Body of pancreas (tissue), 4 donors: Measurements from ENCODE around the gene FIGN. TPM values are rescaled to one million over a fixed set of nuclear protein-coding genes. Genes with fewer than 3 reads are reported as not detected.

Source experiments
- ATAC-seq: fragments of 150-250 bp; one replicate; pipeline ENCODE4 v1.9.1; 2016
- DNase-seq, 4 donors: peaks; one replicate each; pipeline ENCODE4 v3.0.0-alpha.2; 2019
- H3K27ac ChIP-seq, 4 donors: fragments of 200-600 bp; sonication (generic); 1 replicate in 3 of 4; 2 replicates in 1 of 4; pipeline versions ENCODE4 v1.5.1 to v1.6.1; 2016 to 2019; ENCODE audit warnings: mild to moderate bottlenecking in 1 of 4, mixed read lengths in 1 of 4, moderate library complexity in 1 of 4
- H3K27me3 ChIP-seq, 2 donors: fragments of 200-600 bp; sonication (generic); one replicate each; pipeline ENCODE4 v1.6.0; 2016; ENCODE audit warnings: mild to moderate bottlenecking in 1 of 2
- H3K36me3 ChIP-seq, 2 donors: fragments of 200-600 bp; sonication (generic); replicated peaks in 1 of 2; 2 replicates each; pipeline ENCODE4 v1.5.1; 2016; ENCODE audit warnings: low read depth in 2 of 2; ENCODE audit not compliant: insufficient read depth in 1 of 2
- H3K4me1 ChIP-seq: fragments of 200-600 bp; sonication (generic); one replicate; pipeline ENCODE4 v1.6.0; 2016
- H3K4me3 ChIP-seq, 2 donors: fragments of 200-600 bp; sonication (generic); 1 replicate in 1 of 2; 2 replicates in 1 of 2; pipeline ENCODE4 v1.5.1; 2016 to 2019
- H3K9me3 ChIP-seq, 3 donors: fragments of 200-600 bp; sonication (generic); 1 replicate in 2 of 3; 2 replicates in 1 of 3; pipeline ENCODE4 v1.5.1; 2016
- CTCF ChIP-seq, 7 experiments: fragments of 450-650 bp in 4 of 7; fragments of 200-600 bp in 3 of 7; sonication (generic) in 3 of 7; IDR thresholded peaks; one replicate each; pipeline ENCODE4 v1.5.1; 2016 to 2019; ENCODE audit warnings: antibody characterized with exemption in 7 of 7
- POLR2A ChIP-seq, 3 donors: fragments of 450-650 bp; IDR thresholded peaks; one replicate each; pipeline ENCODE4 v1.6.1; 2016; ENCODE audit warnings: antibody characterized with exemption in 3 of 3, mild to moderate bottlenecking in 2 of 3
- WGBS, 2 donors: methylation state at CpG; one replicate each; pipeline ENCODE4 v1.1.5; 2017; 5-methylcytosine and 5-hydroxymethylcytosine counted together
- intact Hi-C: fragments of 100-400 bp; cut with DNase I; formaldehyde crosslinking; loops from one replicate; pipeline ENCODE4 v1.15.1; 2023
- total RNA-seq, 2 donors: library from RNA; depleted of rRNA; stranded (reverse); fragments of >200 nt; gene quantifications; one replicate each; pipeline ENCODE4 v1.1.0, GENCODE V29; 2016

FIGN gene
- total RNA-seq, 2 donors from 2014 or later = 3.4 to 4.0 TPM

- ATAC-seq (no peak), DNase-seq (no peak)
- Histone ChIP-seq H3K36me3 (no peaks in the 10 kb centered on the region), H3K27ac (no peak overlapping the region), H3K27me3 (no peaks in the 10 kb centered on the region), H3K9me3 (no peaks in the 10 kb centered on the region), H3K4me3 (no peak overlapping the region), H3K4me1 (no peaks in the 10 kb centered on the region)
- TF ChIP-seq CTCF (IDR thresholded peaks at IDR 0.05) = no peak
- WGBS, 2 donors = 82 to 93% methylated on average over 3 of the region's 3 CpGs
- intact Hi-C loops = no loop called here
These were observed 141.3 kb downstream of the FIGN start for GRCh38 chr2:163594497-163594896.

- DNase-seq (no peak), ATAC-seq (no peak)
- intact Hi-C loops = no loop called here
- H3K27me3 ChIP-seq = no peaks in the 10 kb centered on the region
- 60 to 64% methylated on average over 6 of the region's 6 CpGs for WGBS, 2 donors
- TF ChIP-seq POLR2A (IDR thresholded peaks at IDR 0.05) = no peak
- no peak for TF ChIP-seq CTCF (IDR thresholded peaks at IDR 0.05)
- H3K4me3 ChIP-seq = no peak overlapping the region
- no peaks in the 10 kb centered on the region for H3K9me3 ChIP-seq
- no peak overlapping the region for H3K27ac ChIP-seq
- no peaks in the 10 kb centered on the region for H3K36me3 ChIP-seq
- H3K4me1 ChIP-seq = no peaks in the 10 kb centered on the region
These were observed 141.8 kb downstream of the FIGN start for GRCh38 chr2:163593982-163594381.

- H3K4me1 ChIP-seq = no peaks in the 10 kb centered on the region
- WGBS, 2 donors = 67 to 69% methylated on average over 6 of the region's 6 CpGs
- ATAC-seq (no peak), DNase-seq (no peak)
- no peaks in the 10 kb centered on the region for H3K36me3 ChIP-seq
- intact Hi-C loops = no loop called here
- no peak overlapping the region for H3K27ac ChIP-seq
- no peaks in the 10 kb centered on the region for H3K27me3 ChIP-seq
- no peak overlapping the region for H3K4me3 ChIP-seq
- no peak for TF ChIP-seq CTCF (IDR thresholded peaks at IDR 0.05)
- no peak for TF ChIP-seq POLR2A (IDR thresholded peaks at IDR 0.05)
- H3K9me3 ChIP-seq = no peaks in the 10 kb centered on the region
These were observed 142.7 kb downstream of the FIGN start for GRCh38 chr2:163592954-163593622.

- DNase-seq = no peak
- H3K27me3 ChIP-seq = no peaks in the 10 kb centered on the region
- TF ChIP-seq POLR2A (IDR thresholded peaks at IDR 0.05) (no peak), CTCF (IDR thresholded peaks at IDR 0.05) (no peak)
- H3K27ac ChIP-seq = no peak overlapping the region
- no peaks in the 10 kb centered on the region for H3K9me3 ChIP-seq
- H3K4me3 ChIP-seq = no peak overlapping the region
- H3K4me1 ChIP-seq = no peaks in the 10 kb centered on the region
- intact Hi-C loops = no loop called here
- WGBS, 2 donors = 88 to 95% methylated on average over 3 of the region's 3 CpGs
- H3K36me3 ChIP-seq = no peaks in the 10 kb centered on the region
- ATAC-seq = no peak
These were observed 144.3 kb downstream of the FIGN start for GRCh38 chr2:163591461-163591860.

GRCh38 chr2:163580757-163581156, 155.1 kb downstream of the FIGN start:
- Histone ChIP-seq H3K4me1 (no peaks in the 10 kb centered on the region), H3K36me3 (no peaks in the 10 kb centered on the region), H3K9me3 (no peaks in the 10 kb centered on the region), H3K27ac (no peak overlapping the region), H3K4me3 (no peak overlapping the region), H3K27me3 (no peaks in the 10 kb centered on the region)
- no peak for ATAC-seq
- DNase-seq = no peak
- no peak for TF ChIP-seq CTCF (IDR thresholded peaks at IDR 0.05)
- TF ChIP-seq POLR2A (IDR thresholded peaks at IDR 0.05) = no peak
- intact Hi-C loops = no loop called here
- 59 to 85% methylated on average over 1 of the region's 1 CpG for WGBS, 2 donors
